GM23338 (cell line): ENCODE measurements around the gene PGAM1.

Source experiments
- CREB1 ChIP-seq: fragments of 250-450 bp; sonication (Bioruptor Pico); IDR thresholded peaks from 2 replicates; pipeline ENCODE4 v1.5.0; 2020; ENCODE audit warnings: low read depth, mild to moderate bottlenecking, moderate library complexity
- CTCF ChIP-seq, 2 experiments: fragments of 200-600 bp in 1 of 2; sonication (generic) in 1 of 2; conservative IDR thresholded peaks; 2 replicates each; pipeline versions ENCODE4 v1.5.1 to v1.6.1; 2016 to 2017; ENCODE audit warnings: antibody characterized with exemption in 2 of 2, low read depth in 2 of 2, mild to moderate bottlenecking in 2 of 2, moderate library complexity in 1 of 2
- ETS1 ChIP-seq: IDR thresholded peaks from 2 replicates; pipeline ENCODE4 v1.6.1; 2016; ENCODE audit warnings: antibody characterized with exemption
- EZH2 ChIP-seq: fragments of 200-600 bp; sonication (generic); IDR thresholded peaks from one replicate; pipeline ENCODE4 v1.8.0; 2017; ENCODE audit warnings: antibody characterized with exemption, mild to moderate bottlenecking, low read depth; ENCODE audit not compliant: unreplicated experiment
- EZH2phosphoT487 ChIP-seq: fragments of 200-600 bp; sonication (generic); IDR thresholded peaks from one replicate; pipeline ENCODE4 v1.8.1; 2018; ENCODE audit warnings: antibody characterized with exemption; ENCODE audit not compliant: unreplicated experiment
- NANOG ChIP-seq: IDR thresholded peaks from 2 replicates; pipeline ENCODE4 v1.6.1; 2016; ENCODE audit warnings: antibody characterized with exemption, borderline replicate concordance
- POLR2AphosphoS5 ChIP-seq: IDR thresholded peaks from 2 replicates; pipeline ENCODE4 v1.6.1; 2016; ENCODE audit warnings: antibody characterized with exemption, low read depth
- REST ChIP-seq: IDR thresholded peaks from one replicate; pipeline ENCODE4 v1.6.1; 2018; ENCODE audit warnings: antibody characterized with exemption; ENCODE audit not compliant: unreplicated experiment
- STAT1 ChIP-seq: IDR thresholded peaks from one replicate; pipeline ENCODE4 v1.6.1; 2016; ENCODE audit warnings: antibody characterized with exemption; ENCODE audit not compliant: unreplicated experiment
- ZNF331 ChIP-seq: fragments of 250-450 bp; sonication (Bioruptor Pico); IDR thresholded peaks from 2 replicates; pipeline ENCODE4 v1.5.0; 2020; ENCODE audit warnings: low read depth, mild to moderate bottlenecking, moderate library complexity
- ZNF462 ChIP-seq: fragments of 250-450 bp; sonication (Bioruptor Pico); IDR thresholded peaks from 2 replicates; pipeline ENCODE4 v1.5.0; 2020; ENCODE audit warnings: mild to moderate bottlenecking, moderate library complexity

GRCh38 chr10:97381626-97382025, 44.4 kb upstream of the PGAM1 start:
- no peak for TF ChIP-seq EZH2
- no peak for TF ChIP-seq CTCF (conservative IDR thresholded peaks at IDR 0.05; ENCODE audit: low read depth in 2 of 2)
- TF ChIP-seq REST = no peak
- TF ChIP-seq EZH2phosphoT487 = no peak
- no peak for TF ChIP-seq POLR2AphosphoS5
- no peak for TF ChIP-seq ZNF331 (CRISPR knock-in tag)
- TF ChIP-seq STAT1 = no peak
- TF ChIP-seq CREB1 (CRISPR knock-in tag) = no peak
- TF ChIP-seq ETS1 = no peak
- no peak for TF ChIP-seq ZNF462
- TF ChIP-seq NANOG = no peak
